Loucy (cell line): ENCODE data around the gene FCER2.

Source experiments
- CTCF ChIP-seq: fragments of 200-600 bp; sonication (generic); conservative IDR thresholded peaks from 2 replicates; pipeline ENCODE4 v1.5.1; 2014; ENCODE audit warnings: mild to moderate bottlenecking, antibody characterized with exemption, low read length
- EZH2phosphoT487 ChIP-seq: fragments of 200-600 bp; IDR thresholded peaks from 2 replicates; pipeline ENCODE4 v1.6.1; 2018; ENCODE audit warnings: antibody characterized with exemption, mild to moderate bottlenecking, moderate library complexity, borderline replicate concordance

- no peak for TF ChIP-seq CTCF
- TF ChIP-seq EZH2phosphoT487 = no peak
These were observed 34.2 kb upstream of the FCER2 start for GRCh38 chr19:7736148-7736547.
